K562 (cell line): ENCODE results near the gene PITPNM3. TPM values are rescaled to one million over a fixed set of nuclear protein-coding genes. Genes with fewer than 3 reads are reported as not detected.
A peak's percentile ranks its signal among the peaks of the same experiment; 100 is the strongest.

ENCODE experiments used
- ATAC-seq: fragments of 200-7000 bp; cut with Tn5 transposase; 3 replicates; pipeline ENCODE4 v1.9.1; 2020; ENCODE audit warnings: moderate library complexity
- BruUV-seq: library from RNA; stranded (reverse); fragments of 400-500 nt; replicated peaks from 2 replicates; lab custom pipeline; 2021; lab: Mats Ljungman, UMichigan
- CTCF ChIA-PET: fragments of 300-600 bp; formaldehyde crosslinking; extraction: SDS; loops from one replicate; lab custom pipeline; 2021; ENCODE audit warnings: low intra/inter-chr PET ratio; lab: Yijun Ruan, JAX
- POLR2A ChIA-PET: fragments of 300-600, 350-650 bp; sonication (Branson Sonifier 250); formaldehyde crosslinking; extraction: SDS; loops from one replicate; lab custom pipeline; 2021; ENCODE audit warnings: antibody characterized with exemption, inconsistent platforms; lab: Yijun Ruan, JAX
- DNase-seq, 4 experiments: peaks; one replicate each; pipeline versions ENCODE4 v3.0.0 to v3.0.0-alpha.2; 2011 to 2018; ENCODE audit warnings: low spot score in 3 of 4, mixed read lengths in 3 of 4; ENCODE audit errors: extremely low read depth in 1 of 4
- FAIRE-seq: peaks from 2 replicates; lab custom pipeline; 2011; peaks lifted over from hg19 to GRCh38; lab: Jason Lieb, UNC
- H2AFZ ChIP-seq: 2 replicates; pipeline ENCODE4 v1.6.0; 2011; ENCODE audit warnings: low read depth, low read length, control low read depth, inconsistent platforms
- H3K27ac ChIP-seq: fragments of 200-600 bp; 3 replicates; pipeline ENCODE4 v1.8.0; 2011; ENCODE audit warnings: low read depth, mild to moderate bottlenecking, control low read depth, inconsistent platforms, low read length, moderate library complexity, mixed read lengths; ENCODE audit errors: extremely low read depth
- H3K27me3 ChIP-seq, 2 experiments: fragments of 300-600 bp in 1 of 2; 2 replicates in 1 of 2; 3 replicates in 1 of 2; pipeline versions ENCODE4 v1.6.0 to v1.8.0; 2011; ENCODE audit warnings: inconsistent platforms in 2 of 2, low read length in 2 of 2, mild to moderate bottlenecking in 1 of 2, mixed read lengths in 1 of 2, moderate library complexity in 1 of 2; ENCODE audit not compliant: control insufficient read depth in 2 of 2, insufficient read depth in 2 of 2
- H3K36me3 ChIP-seq: fragments of 300-600 bp; 3 replicates; pipeline ENCODE4 v1.8.0; 2011; ENCODE audit warnings: mild to moderate bottlenecking, low read length, inconsistent platforms; ENCODE audit not compliant: control insufficient read depth, insufficient read depth
- H3K4me1 ChIP-seq, 2 experiments: fragments of 200-600 bp in 1 of 2; replicated peaks in 1 of 2; 2 replicates in 1 of 2; 3 replicates in 1 of 2; pipeline versions ENCODE4 v1.5.1 to v1.8.0; 2011; ENCODE audit warnings: inconsistent platforms in 2 of 2, low read length in 2 of 2, mild to moderate bottlenecking in 1 of 2, mixed read lengths in 1 of 2, moderate library complexity in 1 of 2; ENCODE audit not compliant: control insufficient read depth in 2 of 2, insufficient read depth in 2 of 2
- H3K4me2 ChIP-seq: 2 replicates; pipeline ENCODE4 v1.6.1; 2011; ENCODE audit warnings: low read length, control low read depth, inconsistent platforms, mixed read lengths; ENCODE audit not compliant: insufficient read depth
- H3K4me3 ChIP-seq: fragments of 200-600 bp; sonication (generic), shearing (Covaris generic); 2 replicates; pipeline ENCODE4 v1.5.1; 2016; ENCODE audit warnings: control low read depth, inconsistent platforms
- H3K79me2 ChIP-seq: fragments of 200-600 bp; 3 replicates; pipeline ENCODE4 v1.8.0; 2011; ENCODE audit warnings: low read length, inconsistent platforms; ENCODE audit not compliant: control insufficient read depth, insufficient read depth
- H3K9ac ChIP-seq, 2 experiments: 2 replicates each; pipeline versions ENCODE4 v1.6.0 to v1.6.1; 2011; ENCODE audit warnings: low read depth in 2 of 2, low read length in 2 of 2, control low read depth in 1 of 2, inconsistent platforms in 1 of 2, mild to moderate bottlenecking in 1 of 2, mixed read lengths in 1 of 2; ENCODE audit not compliant: insufficient read depth in 1 of 2
- H3K9me1 ChIP-seq: one replicate; pipeline ENCODE4 v1.6.0; 2011; ENCODE audit warnings: inconsistent platforms, mild to moderate bottlenecking, low read length, moderate library complexity; ENCODE audit not compliant: control insufficient read depth, insufficient read depth
- H3K9me3 ChIP-seq: replicated peaks from 2 replicates; pipeline ENCODE4 v1.5.1; 2011; ENCODE audit warnings: low read depth, low read length, inconsistent platforms; ENCODE audit not compliant: control insufficient read depth, insufficient read depth
- H4K20me1 ChIP-seq: replicated peaks from 2 replicates; pipeline ENCODE4 v1.6.1; 2011; ENCODE audit warnings: low read length, inconsistent platforms, mixed read lengths; ENCODE audit not compliant: control insufficient read depth, insufficient read depth
- CREB1 ChIP-seq, 2 experiments: sonication (generic) in 1 of 2; formaldehyde crosslinking in 1 of 2; IDR thresholded peaks; 2 replicates each; pipeline versions ENCODE4 v1.6.1 to v1.8.0; 2012 to 2022; ENCODE audit warnings: inconsistent platforms in 1 of 2, mild to moderate bottlenecking in 1 of 2, missing genetic modification reagents in 1 of 2, moderate library complexity in 1 of 2
- CTCF ChIP-seq, 3 experiments: IDR thresholded peaks in 2 of 3; conservative IDR thresholded peaks in 1 of 3; 2 replicates each; pipeline ENCODE4 v1.5.1; 2011 to 2012; ENCODE audit warnings: low read length in 3 of 3, mild to moderate bottlenecking in 3 of 3, control low read depth in 2 of 3, improper control_type of control experiment in 1 of 3, inconsistent platforms in 1 of 3, low read depth in 1 of 3, mixed read lengths in 1 of 3, moderate library complexity in 1 of 3; ENCODE audit not compliant: insufficient read depth in 2 of 3
- EGR1 ChIP-seq: fragments of 450-650 bp; conservative IDR thresholded peaks from 2 replicates; pipeline ENCODE4 v1.6.1; 2017; ENCODE audit warnings: mild to moderate bottlenecking
- ESRRA ChIP-seq: fragments of 450-650 bp; IDR thresholded peaks from 2 replicates; pipeline ENCODE4 v1.6.1; 2014; ENCODE audit warnings: low read depth, mild to moderate bottlenecking, moderate library complexity, borderline replicate concordance
- IRF2 ChIP-seq: sonication (generic); formaldehyde crosslinking; IDR thresholded peaks from 2 replicates; pipeline ENCODE4 v1.8.1; 2022; ENCODE audit warnings: mild to moderate bottlenecking, missing genetic modification reagents
- NR2C2 ChIP-seq, 2 experiments: fragments of 200-800 bp in 1 of 2; sonication (Bioruptor generic) in 1 of 2; sonication (generic) in 1 of 2; formaldehyde crosslinking in 1 of 2; IDR thresholded peaks; 2 replicates each; pipeline versions ENCODE4 v1.6.1 to v1.8.0; 2016 to 2022; ENCODE audit warnings: mild to moderate bottlenecking in 1 of 2, missing compliant biosample characterization in 1 of 2, missing genetic modification characterization in 1 of 2, missing genetic modification reagents in 1 of 2
- RBM25 ChIP-seq: fragments of 200-400 bp; formaldehyde crosslinking; IDR thresholded peaks from 2 replicates; pipeline ENCODE4 v1.6.1; 2018; ENCODE audit warnings: low read length, low read depth, moderate library complexity; ENCODE audit not compliant: severe bottlenecking
- WGBS: fragments of 100-300 bp; shearing (Covaris generic); methylation state at CpG from one replicate; pipeline ENCODE4 v1.1.6; 2016; ENCODE audit warnings: low coverage, mixed read lengths; ENCODE audit not compliant: insufficient coverage; ENCODE audit errors: missing lambda C conversion rate; 5-methylcytosine and 5-hydroxymethylcytosine counted together
- in situ Hi-C: fragments of 300-500 bp; cut with MboI; formaldehyde crosslinking; loops from 4 replicates; pipeline ENCODE4 v1.15.0; 2018; ENCODE audit warnings: inconsistent platforms, mixed read lengths
- intact Hi-C: fragments of 100-400 bp; cut with micrococcal nuclease; formaldehyde crosslinking; loops from 2 replicates; pipeline ENCODE4 v1.14.2; 2022
- polyA plus RNA-seq, 8 experiments: library from polyadenylated mRNA; depleted of rRNA in 4 of 8; stranded (reverse) in 5 of 8; unstranded in 3 of 8; fragments of >200 nt; fragmentation: Nextera tagmentation in 2 of 8; fragmentation: Illumina TruSeq in 1 of 8; extraction: Ambion mirVana in 2 of 8; extraction: Trizol in 1 of 8; gene quantifications; 2 replicates each; pipeline versions ENCODE4 v1.2.1 to v1.2.3, GENCODE V29; 2011 to 2014; ENCODE audit warnings: inconsistent platforms in 1 of 8, missing spikeins in 1 of 8
- total RNA-seq, 7 experiments: library from RNA; depleted of rRNA in 6 of 7; stranded (reverse); fragments of >200 nt in 6 of 7; fragmentation: Illumina TruSeq in 2 of 7; extraction: Trizol in 2 of 7; gene quantifications; 2 replicates each; pipeline versions ENCODE4 v1.2.1 to v1.2.3, GENCODE V29; 2011 to 2021; ENCODE audit warnings: low replicate concordance in 1 of 7
- TF ChIP-seq, protein P1 (sequence below): fragments of 450-650 bp; IDR thresholded peaks from 2 replicates; pipeline ENCODE4 v1.6.1; 2016
- TF ChIP-seq, protein P2 (sequence below), 2 experiments: IDR thresholded peaks; 2 replicates each; pipeline ENCODE4 v1.6.1; 2011; ENCODE audit warnings: borderline replicate concordance in 1 of 2, control low read depth in 1 of 2, low read depth in 1 of 2, low read length in 1 of 2, mild to moderate bottlenecking in 1 of 2, mixed read lengths in 1 of 2, moderate library complexity in 1 of 2; ENCODE audit not compliant: insufficient read depth in 1 of 2, insufficient read length in 1 of 2, poor library complexity in 1 of 2, severe bottlenecking in 1 of 2; ENCODE audit errors: extremely low read depth in 1 of 2
- TF ChIP-seq, protein P3 (sequence below): fragments of 250-450 bp; sonication (Bioruptor Pico); IDR thresholded peaks from 2 replicates; pipeline ENCODE4 v1.9.0; 2021; ENCODE audit warnings: mild to moderate bottlenecking, inconsistent platforms

Gene PITPNM3
- total and polyA plus RNA-seq, 9 of the 15 experiments (the other 6 are each of a cell fraction or from before 2014, with no cell fraction given) = 0.14 to 0.38 (median 0.22) TPM; not detected in 2

DNA sequence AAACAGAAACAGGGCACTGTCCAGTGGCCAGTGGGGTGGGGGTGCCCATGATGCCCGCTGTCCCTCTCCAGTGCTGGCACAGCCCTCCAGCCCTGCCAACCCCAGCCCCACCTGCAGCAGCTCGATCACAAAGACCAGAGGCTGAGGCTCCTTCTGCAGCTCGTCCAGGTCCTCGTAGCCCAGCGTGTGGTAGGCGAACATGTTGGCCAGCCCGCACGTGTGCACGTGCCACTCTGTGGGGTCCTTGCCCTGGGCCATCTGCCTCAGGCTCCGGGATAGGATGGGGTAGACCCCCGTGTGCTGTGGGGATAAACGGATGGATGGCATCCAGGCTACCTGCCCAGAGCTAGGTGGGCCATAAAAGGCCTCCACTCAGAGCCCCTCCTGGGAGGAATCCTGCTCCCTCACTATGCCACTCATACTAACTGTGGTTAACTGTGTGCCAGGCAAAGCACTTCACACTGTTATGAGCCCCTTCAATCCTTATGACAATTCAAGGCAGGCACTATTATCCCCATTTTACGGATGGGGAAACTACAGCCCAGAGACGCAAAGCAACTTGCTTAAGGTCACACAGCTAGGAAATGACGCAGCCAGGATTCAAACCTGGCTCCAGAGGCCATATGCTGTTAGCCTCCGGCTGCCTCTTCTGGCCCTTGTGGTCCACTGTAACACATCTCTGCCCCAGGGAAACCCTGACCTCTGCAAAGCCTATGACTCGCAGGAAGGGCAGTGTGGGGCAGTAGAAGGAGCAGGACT lies 128.0 kb downstream of the PITPNM3 start (continued):
- peak; percentile 40 for TF ChIP-seq RBM25
- no peak for TF ChIP-seq EGR1
- TF ChIP-seq, all 486 proteins: peak for 4

GRCh38 chr17:6427279-6427781 lies 129.0 kb downstream of the PITPNM3 start:
- no peaks in the 10 kb centered on the region for H3K4me1 ChIP-seq
- no peak overlapping the region for H3K27ac ChIP-seq
- H3K9me1 ChIP-seq = no peaks in the 10 kb centered on the region
- BruUV-seq = no TSS peak
- intact Hi-C loops = loop anchor here (10.0 kb wide), 1 partner anchor 833 kb away; no protein-coding TSS in a partner anchor
- in situ Hi-C loops = loop anchor here (5.0 to 25.0 kb wide), 2 partner anchors 840 to 1190 kb away; partner anchors contain the start of gene SCIMP
- no peak overlapping the region for H3K9ac ChIP-seq
- no peak for ATAC-seq
- 5% methylated on average over 7 of the region's 7 CpGs for WGBS
- no peak overlapping the region for H3K4me2 ChIP-seq
- no peak overlapping the region for H2AFZ ChIP-seq
- H3K4me3 ChIP-seq = no peak overlapping the region
- CTCF ChIA-PET = interaction anchor here (0.5 kb wide), 1 partner anchor 1178 kb away, joined by 3 read pairs; no protein-coding TSS in a partner anchor
- peaks cover 0 to 30% of the 10 kb centered on the region in 2 experiments; a peak in 2 of 5 replicates for H3K27me3 ChIP-seq
- POLR2A ChIA-PET = no interaction called here
- no peaks in the 10 kb centered on the region for H3K36me3 ChIP-seq
- DNase-seq = no peak
- no peaks in the 10 kb centered on the region; the same call in 1 of the 2 replicates for H4K20me1 ChIP-seq
- no peaks in the 10 kb centered on the region for H3K9me3 ChIP-seq
- FAIRE-seq = no peak
- no peaks in the 10 kb centered on the region for H3K79me2 ChIP-seq
- no peak for TF ChIP-seq CREB1 (IDR thresholded peaks at IDR 0.05)
- TF ChIP-seq CREB1 (CRISPR knock-in tag; IDR thresholded peaks at IDR 0.05) = no peak
- TF ChIP-seq NR2C2 (CRISPR knock-in tag; IDR thresholded peaks at IDR 0.05) = no peak
- peak; percentile 25; the same call in 1 of the 2 replicates for TF ChIP-seq NR2C2 (tag; IDR thresholded peaks at IDR 0.05)
- peak; percentile 43; the same call in 1 of the 2 replicates for TF ChIP-seq ESRRA
- TF ChIP-seq, protein P1, sequence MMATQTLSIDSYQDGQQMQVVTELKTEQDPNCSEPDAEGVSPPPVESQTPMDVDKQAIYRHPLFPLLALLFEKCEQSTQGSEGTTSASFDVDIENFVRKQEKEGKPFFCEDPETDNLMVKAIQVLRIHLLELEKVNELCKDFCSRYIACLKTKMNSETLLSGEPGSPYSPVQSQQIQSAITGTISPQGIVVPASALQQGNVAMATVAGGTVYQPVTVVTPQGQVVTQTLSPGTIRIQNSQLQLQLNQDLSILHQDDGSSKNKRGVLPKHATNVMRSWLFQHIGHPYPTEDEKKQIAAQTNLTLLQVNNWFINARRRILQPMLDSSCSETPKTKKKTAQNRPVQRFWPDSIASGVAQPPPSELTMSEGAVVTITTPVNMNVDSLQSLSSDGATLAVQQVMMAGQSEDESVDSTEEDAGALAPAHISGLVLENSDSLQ = peak; percentile 37; the same call in 1 of the 2 replicates
- TF ChIP-seq, protein P2, sequence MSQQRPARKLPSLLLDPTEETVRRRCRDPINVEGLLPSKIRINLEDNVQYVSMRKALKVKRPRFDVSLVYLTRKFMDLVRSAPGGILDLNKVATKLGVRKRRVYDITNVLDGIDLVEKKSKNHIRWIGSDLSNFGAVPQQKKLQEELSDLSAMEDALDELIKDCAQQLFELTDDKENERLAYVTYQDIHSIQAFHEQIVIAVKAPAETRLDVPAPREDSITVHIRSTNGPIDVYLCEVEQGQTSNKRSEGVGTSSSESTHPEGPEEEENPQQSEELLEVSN (IDR thresholded peaks at IDR 0.05; ENCODE audit: borderline replicate concordance in 1 of 2, extremely low read depth in 1 of 2, insufficient read depth in 1 of 2, insufficient read length in 1 of 2, low read depth in 1 of 2, low read length in 1 of 2, poor library complexity in 1 of 2, severe bottlenecking in 1 of 2) = no peak
- TF ChIP-seq IRF2 (CRISPR knock-in tag) = no peak
- peak in 1 of 3 experiments; percentile 27; a peak in 2 of 6 replicates for TF ChIP-seq CTCF (IDR thresholded peaks at IDR 0.05 in 2 of 3, conservative IDR thresholded peaks at IDR 0.05 in 1 of 3; ENCODE audit: insufficient read depth in 2 of 3, low read depth in 1 of 3, low read length in 3 of 3)
- TF ChIP-seq, protein P3, sequence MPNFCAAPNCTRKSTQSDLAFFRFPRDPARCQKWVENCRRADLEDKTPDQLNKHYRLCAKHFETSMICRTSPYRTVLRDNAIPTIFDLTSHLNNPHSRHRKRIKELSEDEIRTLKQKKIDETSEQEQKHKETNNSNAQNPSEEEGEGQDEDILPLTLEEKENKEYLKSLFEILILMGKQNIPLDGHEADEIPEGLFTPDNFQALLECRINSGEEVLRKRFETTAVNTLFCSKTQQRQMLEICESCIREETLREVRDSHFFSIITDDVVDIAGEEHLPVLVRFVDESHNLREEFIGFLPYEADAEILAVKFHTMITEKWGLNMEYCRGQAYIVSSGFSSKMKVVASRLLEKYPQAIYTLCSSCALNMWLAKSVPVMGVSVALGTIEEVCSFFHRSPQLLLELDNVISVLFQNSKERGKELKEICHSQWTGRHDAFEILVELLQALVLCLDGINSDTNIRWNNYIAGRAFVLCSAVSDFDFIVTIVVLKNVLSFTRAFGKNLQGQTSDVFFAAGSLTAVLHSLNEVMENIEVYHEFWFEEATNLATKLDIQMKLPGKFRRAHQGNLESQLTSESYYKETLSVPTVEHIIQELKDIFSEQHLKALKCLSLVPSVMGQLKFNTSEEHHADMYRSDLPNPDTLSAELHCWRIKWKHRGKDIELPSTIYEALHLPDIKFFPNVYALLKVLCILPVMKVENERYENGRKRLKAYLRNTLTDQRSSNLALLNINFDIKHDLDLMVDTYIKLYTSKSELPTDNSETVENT = no peak
